ENCODE data around the gene CCDC34. TPM values are rescaled to one million over a fixed set of nuclear protein-coding genes. Genes with fewer than 3 reads are reported as not detected.

The CCDC34 gene
- 10 to 100 TPM; 19.6 to 25.2 (median 23.6) TPM for polyA plus RNA-seq (ENCODE audit: insufficient read length in 4 of 4)

GRCh38 chr11:27362749-27363575 is at the start of gene CCDC34:
Gene CCDC34 (minus strand): TSS chr11:27363215. CDS start chr11:27363194, 21 bp downstream.
- DNase-seq (ENCODE audit: low read depth in 4 of 4, low spot score in 3 of 4) = peak; percentile 88 to 94 (median 93)

- DNase-seq (ENCODE audit: low read depth in 4 of 4, low spot score in 3 of 4) = no peak
These were observed 49.2 kb upstream of the CCDC34 start for GRCh38 chr11:27412192-27412691.

- DNase-seq (ENCODE audit: low read depth in 4 of 4, low spot score in 3 of 4) = no peak
These were observed 48.3 kb upstream of the CCDC34 start for GRCh38 chr11:27411328-27411727.

GRCh38 chr11:27410272-27410671 is 47.3 kb upstream of the CCDC34 start:
- no peak for DNase-seq (ENCODE audit: low read depth in 4 of 4, low spot score in 3 of 4)

GRCh38 chr11:27409742-27410141 is 46.7 kb upstream of the CCDC34 start:
- no peak for DNase-seq (ENCODE audit: low read depth in 4 of 4, low spot score in 3 of 4)

GRCh38 chr11:27409049-27409448 is 46.0 kb upstream of the CCDC34 start:
- no peak for DNase-seq (ENCODE audit: low read depth in 4 of 4, low spot score in 3 of 4)

- no peak for DNase-seq (ENCODE audit: low read depth in 4 of 4, low spot score in 3 of 4)
These were observed 45.3 kb upstream of the CCDC34 start for GRCh38 chr11:27408246-27408800.

GRCh38 chr11:27406498-27407354 is 43.7 kb upstream of the CCDC34 start:
- no peak for DNase-seq (ENCODE audit: low read depth in 4 of 4, low spot score in 3 of 4)

- no peak for DNase-seq (ENCODE audit: low read depth in 4 of 4, low spot score in 3 of 4)
These were observed 42.1 kb upstream of the CCDC34 start for GRCh38 chr11:27405134-27405533.

- no peak for DNase-seq (ENCODE audit: low read depth in 4 of 4, low spot score in 3 of 4)
These were observed 41.4 kb upstream of the CCDC34 start for GRCh38 chr11:27404427-27404826.

- DNase-seq (ENCODE audit: low read depth in 4 of 4, low spot score in 3 of 4) = no peak
These were observed 40.2 kb upstream of the CCDC34 start for GRCh38 chr11:27403195-27403594.

GRCh38 chr11:27402450-27402849 is 39.4 kb upstream of the CCDC34 start:
- no peak for DNase-seq (ENCODE audit: low read depth in 4 of 4, low spot score in 3 of 4)

- no peak for DNase-seq (ENCODE audit: low read depth in 4 of 4, low spot score in 3 of 4)
These were observed 38.9 kb upstream of the CCDC34 start for GRCh38 chr11:27401833-27402316.

- DNase-seq (ENCODE audit: low read depth in 4 of 4, low spot score in 3 of 4) = no peak
These were observed 38.3 kb upstream of the CCDC34 start for GRCh38 chr11:27401280-27401832.

GRCh38 chr11:27398400-27398770 is 35.4 kb upstream of the CCDC34 start:
- DNase-seq (ENCODE audit: low read depth in 4 of 4, low spot score in 3 of 4) = no peak

GRCh38 chr11:27397624-27398399 is 34.8 kb upstream of the CCDC34 start:
- no peak for DNase-seq (ENCODE audit: low read depth in 4 of 4, low spot score in 3 of 4)

GRCh38 chr11:27396259-27396839 is 33.3 kb upstream of the CCDC34 start:
- no peak for DNase-seq (ENCODE audit: low read depth in 4 of 4, low spot score in 3 of 4)

GRCh38 chr11:27395556-27396258 is 32.7 kb upstream of the CCDC34 start:
- DNase-seq (ENCODE audit: low read depth in 4 of 4, low spot score in 3 of 4) = peak in 3 of 4 donors; percentile 51 to 62 (median 61)

- no peak for DNase-seq (ENCODE audit: low read depth in 4 of 4, low spot score in 3 of 4)
These were observed 31.8 kb upstream of the CCDC34 start for GRCh38 chr11:27394781-27395228.
